GM21447 (cell line): ENCODE results near the gene AKAP12.

Experiments
- ATAC-seq: cut with Tn5 transposase; IDR thresholded peaks from one replicate; pipeline ENCODE4 v1.9.1; 2021; ENCODE audit not compliant: unreplicated experiment

The AKAP12 gene

GRCh38 chr6:151402228-151402627, 162.5 kb downstream of the AKAP12 start:
- ATAC-seq: no peak

GRCh38 chr6:151403919-151404308, 164.1 kb downstream of the AKAP12 start:
- no peak for ATAC-seq
